NCI-H2107 treated with DMSO at 0.1 percent for 48 hours (cell line): ENCODE measurements around the gene AKAP14.
"Not testable (repeated sequence)": the region's sequence is repeated elsewhere in the genome, so short reads cannot be mapped to it uniquely, and the experiment has no call there.

ENCODE experiments used
- DNase-seq: peaks from one replicate; lab custom pipeline; 2025; ENCODE audit not compliant: unreplicated experiment; lab: John Stamatoyannopoulos, UW

The AKAP14 gene

DNA sequence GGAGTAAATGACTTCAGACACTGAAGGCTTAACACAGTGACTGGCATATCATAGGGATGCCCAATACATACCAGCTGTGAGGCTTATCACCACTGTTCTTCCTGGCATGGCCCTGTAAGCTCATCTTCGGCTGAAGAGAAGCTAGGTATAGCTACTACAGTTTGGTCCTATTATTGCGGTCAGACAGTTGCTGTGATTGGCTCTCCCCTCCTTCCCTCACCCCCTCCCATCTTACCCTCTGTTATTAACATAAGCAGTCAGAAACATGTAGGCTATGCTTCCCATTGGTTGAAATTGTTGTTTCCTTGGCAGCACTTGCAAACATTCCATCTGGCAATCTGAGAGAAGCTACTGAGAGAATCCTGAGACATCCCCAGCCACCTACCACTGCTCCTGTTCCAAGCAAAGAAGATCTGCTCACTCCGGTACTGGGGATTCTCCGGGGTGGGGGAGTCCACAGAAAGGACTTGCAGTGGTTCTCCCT, at the start of gene AKAP14:
Gene AKAP14, plus strand, starts transcription at position 51 of the 484 bp plus-strand sequence. CDS start 7,331 bp downstream, outside the sequence.
- DNase-seq: no peak

DNA sequence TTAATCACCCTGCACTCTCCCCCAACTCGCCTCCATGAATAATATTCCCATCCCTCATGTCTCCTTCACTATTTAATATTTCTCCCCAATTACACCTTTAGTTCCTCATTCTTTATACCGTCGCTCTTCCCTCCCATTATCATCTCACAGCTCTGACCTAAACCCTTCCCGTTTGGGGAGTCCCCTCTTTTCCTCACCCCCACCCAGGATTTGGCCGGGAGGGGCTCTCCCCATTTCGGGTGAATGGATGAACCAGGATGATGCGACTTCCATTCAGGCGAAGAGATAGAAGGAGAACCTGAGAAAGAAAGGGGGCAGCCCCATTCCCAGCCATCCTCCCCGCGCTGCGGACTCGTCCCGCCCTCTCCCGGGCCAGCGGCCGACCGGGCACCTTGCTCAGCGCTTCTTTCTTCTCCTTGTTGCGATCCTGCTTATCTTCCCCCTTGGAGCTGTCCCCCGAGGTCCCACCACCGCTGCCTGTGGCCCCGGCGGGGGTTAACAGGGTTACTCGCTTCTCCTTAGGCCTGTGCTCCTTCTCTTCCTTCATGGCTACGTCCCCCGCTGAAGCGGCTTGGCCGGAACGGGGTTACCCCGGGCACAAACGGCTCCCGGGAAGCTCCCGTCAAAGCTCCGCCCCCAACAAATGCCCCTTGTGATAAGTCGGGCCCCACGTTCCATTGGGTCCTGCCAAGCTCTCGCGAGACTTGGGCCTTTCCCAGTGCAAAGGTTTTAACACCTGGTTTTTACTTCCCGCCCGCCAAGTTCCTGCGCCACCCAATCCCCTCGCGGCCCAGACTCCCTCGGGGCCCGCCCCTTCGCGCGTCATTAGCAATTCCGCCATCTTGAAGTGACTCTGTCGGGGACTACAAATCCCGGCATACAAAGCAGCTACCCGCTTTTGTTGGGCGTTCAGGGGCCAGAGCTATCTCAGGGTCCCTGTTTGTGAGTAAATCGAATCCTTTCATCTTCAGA, 43.0 kb upstream of the AKAP14 start, which contains the start of gene UPF3B:
Gene UPF3B, minus strand, starts transcription at position 582 of the 972 bp plus-strand sequence. Its CDS starts 35 bp downstream, at position 547.
- peak; percentile 97 for DNase-seq

DNA sequence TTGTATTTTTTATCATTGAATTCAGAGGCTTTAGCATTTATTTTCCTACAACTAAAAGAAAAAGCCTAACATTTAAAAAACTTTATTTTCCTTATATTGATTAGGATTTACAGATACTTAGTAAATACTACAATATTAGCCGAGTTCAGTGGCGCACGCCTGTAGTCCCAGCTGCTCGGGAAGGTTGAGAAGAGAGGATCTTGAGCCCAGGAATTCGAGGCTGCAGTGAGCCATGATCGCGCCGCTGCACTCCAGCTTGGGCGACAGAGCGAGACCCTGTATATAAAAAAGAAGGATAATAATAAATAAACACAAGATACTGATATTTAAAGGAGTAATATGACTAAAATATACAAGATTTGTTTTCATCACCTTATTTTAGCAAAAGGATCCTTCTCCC, 42.2 kb upstream of the AKAP14 start:
- DNase-seq: no peak

DNA sequence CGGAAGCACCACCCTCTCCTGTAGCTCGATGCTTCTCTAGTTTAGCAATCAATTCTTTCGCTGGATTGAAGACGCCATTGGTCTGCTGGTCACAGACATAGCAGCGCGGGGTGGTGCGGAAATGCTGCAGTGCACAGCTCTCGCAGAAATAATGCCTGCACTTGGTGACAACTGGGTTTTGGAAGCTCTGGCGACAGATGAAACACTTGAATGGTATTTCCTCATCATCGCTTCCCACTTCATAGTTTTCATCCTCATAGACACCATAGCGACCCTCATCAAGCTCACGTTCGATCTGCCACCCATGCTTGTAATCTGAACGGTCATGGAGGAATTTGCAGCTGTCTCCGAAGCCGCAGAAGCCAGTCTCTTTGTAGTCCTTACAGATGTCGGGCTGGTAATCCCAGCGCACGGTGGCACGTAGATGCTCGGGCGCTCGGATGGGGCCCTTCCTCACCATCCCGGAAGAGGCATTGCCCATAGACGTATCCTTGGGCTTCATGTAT, 25.0 kb upstream of the AKAP14 start:
- no peak for DNase-seq

DNA sequence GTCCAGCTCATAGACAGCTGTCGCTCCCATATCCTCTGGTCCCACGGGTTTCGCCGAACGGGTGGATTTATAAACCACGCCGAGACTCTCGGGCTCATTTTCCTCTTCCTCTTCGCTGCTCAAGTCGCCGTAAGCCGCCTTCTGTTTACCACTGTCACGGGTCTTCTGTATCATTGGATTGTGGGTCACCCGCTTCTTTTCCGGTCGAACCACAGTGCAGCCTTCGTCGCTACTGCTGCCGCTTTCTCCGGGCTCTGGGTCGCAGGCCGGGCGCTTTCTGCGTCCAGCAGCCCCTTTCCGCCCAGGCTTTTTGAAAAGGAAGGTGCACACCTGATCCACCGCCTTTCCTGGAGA, 24.5 kb upstream of the AKAP14 start:
- no peak for DNase-seq

DNA sequence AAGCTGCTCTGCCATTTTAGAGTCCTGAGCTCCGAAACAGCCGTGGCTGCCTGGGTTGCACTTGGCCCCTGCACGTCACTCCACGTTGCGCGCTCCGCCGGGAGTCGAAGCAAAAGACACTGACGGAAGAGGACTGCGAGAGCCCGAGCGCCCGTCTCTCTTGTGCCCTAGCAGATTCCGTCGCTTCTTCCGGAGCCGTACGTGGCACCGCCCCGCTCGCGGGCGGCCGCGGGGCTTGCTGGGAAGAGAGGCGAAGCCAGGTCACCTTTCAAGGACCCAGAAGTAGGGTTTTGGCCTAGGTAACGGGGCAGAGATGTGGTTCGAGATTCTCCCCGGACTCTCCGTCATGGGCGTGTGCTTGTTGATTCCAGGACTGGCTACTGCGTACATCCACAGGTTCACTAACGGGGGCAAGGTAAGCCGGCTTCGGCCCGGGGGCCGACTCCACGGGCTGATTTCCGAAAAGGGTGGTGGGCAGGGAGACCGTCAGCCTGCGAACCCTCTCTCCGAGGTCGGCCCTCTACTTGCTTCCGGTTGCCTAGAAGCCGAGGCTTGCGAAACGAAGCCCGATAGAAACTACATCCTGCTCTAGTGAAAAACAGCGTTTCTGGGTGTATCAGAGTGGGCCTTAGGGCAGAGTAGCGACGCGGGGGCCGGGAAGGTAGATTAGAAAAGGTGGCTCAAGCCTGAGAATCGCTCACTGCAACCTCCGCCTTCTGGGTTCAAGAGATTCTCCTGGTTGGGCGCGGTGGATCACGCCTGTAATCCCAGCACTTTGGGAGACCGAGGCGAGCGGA, 23.9 kb upstream of the AKAP14 start, which contains the start of the genes NDUFA1 and RNF113A:
Gene NDUFA1, plus strand, starts transcription at position 234 of the 797 bp plus-strand sequence. Its CDS starts 80 bp downstream, at position 314.
Gene RNF113A, minus strand, starts transcription at position 135 of the 797 bp plus-strand sequence. Its CDS starts 120 bp downstream, at position 15.
- peak; percentile 89 for DNase-seq

DNA sequence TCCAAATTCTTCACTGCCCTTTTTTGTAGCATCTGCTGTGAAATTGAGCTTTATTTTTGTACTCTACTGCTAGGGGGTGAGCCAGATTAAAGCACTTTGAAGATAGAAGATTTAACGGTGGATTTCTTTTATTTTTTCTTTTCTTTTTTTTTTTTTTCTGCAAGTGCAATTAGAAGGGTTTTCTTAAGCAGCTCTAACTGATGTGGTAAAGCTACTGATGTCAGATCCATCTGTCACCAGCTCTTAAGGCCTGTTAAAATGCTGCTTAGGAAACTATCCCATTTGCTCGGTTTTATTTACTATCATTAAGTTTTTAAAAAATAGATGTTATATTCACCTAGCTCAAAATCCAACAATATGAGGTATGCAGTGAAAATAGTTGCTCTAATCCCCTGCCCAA, 17.0 kb upstream of the AKAP14 start:
- DNase-seq: no peak

DNA sequence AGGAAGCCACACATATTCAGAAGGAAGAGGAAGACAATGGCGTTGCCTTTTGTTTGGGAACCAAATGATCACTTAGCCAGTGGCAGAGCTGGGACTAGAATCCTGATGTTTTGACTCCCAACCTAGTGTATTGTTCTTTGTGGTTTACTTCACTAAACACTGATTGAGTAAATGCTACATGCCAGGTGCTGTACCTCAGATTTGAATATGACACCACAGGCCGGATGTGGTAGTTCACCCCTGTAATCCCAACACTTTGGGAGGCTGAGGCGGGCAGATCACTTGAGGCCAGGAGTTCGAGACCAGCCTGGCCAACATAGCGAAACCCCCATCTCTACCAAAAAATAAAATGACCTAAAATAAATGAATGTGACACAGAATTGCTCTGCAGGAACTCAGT, 15.6 kb upstream of the AKAP14 start:
- DNase-seq: peak; percentile 82

DNA sequence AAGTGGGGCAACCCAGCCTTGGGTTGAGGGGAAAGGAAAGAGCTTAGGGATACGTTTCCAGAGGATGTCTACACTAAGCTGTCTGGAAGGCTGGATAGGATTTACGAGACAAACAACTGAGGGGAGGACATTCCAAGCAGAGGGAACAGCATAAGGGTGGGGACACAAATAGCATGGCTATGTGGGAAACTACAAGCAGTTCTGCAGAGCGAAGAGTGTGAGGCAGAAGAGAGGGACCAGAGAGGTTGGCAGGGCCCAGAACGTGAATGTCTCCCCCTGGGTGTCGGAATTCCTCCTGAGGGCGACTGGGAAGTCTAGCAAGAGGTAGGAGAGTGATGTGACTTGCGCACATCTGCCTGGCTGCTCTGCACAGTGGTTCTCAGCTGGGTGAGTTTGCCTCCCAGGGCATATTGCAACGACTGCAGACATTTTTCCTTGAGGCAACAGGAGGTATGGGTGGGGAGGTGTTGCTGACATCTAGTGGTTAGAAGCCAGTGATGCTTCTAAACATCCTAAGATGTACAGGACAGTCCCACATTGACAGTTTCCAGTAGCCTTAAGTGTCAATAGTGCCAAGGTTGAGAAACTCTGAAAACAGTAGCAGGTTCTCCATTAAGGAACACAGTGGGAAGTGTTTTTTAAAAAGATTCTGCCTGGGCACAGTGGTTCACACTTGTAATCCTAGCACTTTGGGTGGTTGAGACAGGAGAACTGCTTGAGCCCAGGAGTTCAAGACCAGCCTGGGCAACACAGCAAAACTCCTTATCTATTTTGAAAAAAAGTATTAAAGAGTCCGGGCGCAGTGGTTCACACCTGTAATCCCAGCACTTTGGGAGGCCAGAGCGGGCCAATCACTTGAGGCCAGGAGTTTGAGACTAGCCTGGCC, 14.9 kb upstream of the AKAP14 start:
- DNase-seq: peak; percentile 32

DNA sequence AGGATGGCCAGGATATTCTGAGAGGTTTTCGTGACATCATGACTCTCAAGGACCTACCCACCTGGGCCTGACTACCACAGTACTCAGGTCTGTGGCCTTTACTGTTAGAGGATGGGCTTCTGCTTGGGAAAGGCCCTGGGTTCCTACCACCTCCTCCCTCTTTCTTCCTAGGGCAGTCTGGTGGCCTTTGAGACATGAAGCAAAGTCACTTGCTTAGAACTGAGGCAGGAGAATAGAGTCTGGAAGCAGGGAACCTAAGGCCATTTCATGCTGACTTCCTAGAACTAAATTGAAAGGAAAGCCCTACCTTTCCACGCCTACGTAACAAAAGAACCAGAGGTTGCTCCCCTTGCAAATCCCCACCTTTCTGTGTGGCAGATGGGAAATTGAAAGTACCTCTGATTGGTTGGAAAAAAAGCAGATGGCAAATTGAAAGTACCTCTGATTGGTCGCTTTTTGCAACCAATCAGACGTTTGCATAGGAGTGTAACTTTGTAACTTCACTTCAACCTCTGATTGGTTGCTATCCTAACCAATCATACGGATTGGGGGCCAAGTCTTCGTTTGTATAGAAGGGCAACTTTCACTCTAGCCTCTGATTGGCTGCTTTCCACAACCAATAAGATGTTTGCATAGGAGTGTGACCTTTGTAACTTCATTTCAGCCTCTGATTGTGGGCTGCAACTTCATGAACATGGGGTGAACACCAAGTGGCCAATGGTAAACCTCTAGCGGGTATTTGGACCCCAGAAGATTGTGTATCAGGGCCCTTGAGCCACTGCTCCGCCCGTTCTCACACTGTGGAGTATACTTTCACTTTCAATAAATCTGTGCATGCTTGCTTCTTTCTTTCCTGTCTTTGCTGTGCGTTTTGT, 9.9 kb upstream of the AKAP14 start:
- DNase-seq: no peak

DNA sequence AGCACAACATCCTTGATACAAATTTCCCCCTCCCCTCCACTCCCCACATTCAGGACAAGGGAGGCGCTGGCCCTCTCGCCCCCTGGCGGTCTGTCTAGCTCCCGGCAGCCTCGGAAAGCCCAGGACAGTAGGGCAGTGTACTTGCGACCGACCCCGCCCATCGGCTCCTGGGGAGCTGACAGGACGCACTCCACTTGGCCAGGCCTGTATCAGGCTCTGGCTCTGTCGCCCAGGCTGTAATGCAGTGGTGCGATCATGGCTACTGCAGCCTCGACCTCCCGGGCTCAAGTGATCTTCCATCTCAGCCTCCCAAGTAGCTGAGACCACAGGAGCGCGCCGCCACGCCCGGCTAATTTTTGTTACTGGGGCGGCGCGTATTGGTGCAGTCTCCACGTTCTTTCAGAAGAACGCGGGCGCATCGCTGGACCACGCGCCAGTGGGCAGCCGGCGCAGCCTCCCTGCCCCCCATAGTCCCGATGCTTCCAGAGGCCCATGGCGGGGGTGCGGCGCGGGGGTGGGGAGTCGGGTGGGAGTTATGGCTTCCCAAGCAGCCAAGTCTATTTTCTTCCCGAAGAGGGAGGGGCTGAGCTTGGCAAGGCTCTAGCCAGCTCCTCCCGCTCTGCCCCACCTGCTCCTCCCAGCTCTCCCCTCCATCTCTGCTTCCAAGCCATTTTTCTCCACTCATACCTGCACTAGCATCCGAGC, 7.8 kb upstream of the AKAP14 start:
- no peak for DNase-seq

DNA sequence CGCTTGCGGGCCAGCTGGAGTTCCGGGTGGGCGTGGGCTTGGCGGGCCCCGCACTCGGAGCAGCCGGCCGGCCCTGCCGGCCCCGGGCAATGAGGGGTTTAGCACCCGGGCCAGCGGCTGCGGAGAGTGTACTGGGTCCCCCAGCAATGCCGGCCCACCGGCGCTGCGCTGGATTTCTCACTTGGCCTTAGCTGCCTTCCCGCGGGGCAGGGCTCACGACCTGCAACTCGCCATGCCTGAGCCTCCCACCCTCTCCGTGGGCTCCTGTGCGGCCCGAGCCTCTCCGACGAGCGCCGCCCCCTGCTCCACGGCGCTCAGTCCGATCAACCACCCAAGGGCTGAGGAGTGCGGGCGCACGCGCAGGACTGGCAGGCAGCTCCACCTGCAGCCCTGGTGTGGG, 5.1 kb upstream of the AKAP14 start:
- DNase-seq: not testable (repeated sequence)

DNA sequence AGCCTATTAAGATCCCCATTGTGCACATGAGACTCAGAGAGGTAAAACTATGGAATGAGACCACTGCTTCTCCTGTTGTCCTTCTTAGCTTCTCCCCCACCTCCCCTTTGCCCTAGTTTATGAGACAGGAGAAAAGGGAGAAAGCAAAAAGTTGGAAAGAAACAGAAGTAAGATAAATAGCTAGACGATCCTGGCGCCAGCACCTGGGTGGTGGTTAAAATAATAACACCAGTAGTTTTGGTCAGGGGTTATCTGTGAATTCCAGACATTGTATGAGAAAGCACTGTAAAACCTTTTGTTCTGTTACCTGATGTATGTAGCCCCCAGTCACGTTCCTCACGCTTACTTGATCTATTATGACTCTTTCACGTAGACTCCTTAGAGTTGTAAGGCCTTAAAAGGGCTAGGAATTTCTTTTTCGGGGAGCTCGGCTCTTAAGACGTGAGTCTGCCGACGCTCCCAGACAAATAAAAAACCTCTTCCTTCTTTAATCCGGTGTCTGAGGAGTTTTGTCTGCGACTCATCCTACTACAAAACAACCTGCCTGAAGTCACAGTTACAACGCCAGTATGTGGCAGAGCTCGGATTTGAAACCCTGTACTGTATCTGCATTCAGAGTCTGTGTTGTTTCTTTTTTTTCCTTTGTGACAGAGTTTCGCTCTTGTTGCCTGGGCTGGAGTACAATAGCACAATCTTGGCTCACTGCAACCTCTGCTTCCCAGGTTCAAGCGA, 3.6 kb upstream of the AKAP14 start:
- not testable (repeated sequence) for DNase-seq

DNA sequence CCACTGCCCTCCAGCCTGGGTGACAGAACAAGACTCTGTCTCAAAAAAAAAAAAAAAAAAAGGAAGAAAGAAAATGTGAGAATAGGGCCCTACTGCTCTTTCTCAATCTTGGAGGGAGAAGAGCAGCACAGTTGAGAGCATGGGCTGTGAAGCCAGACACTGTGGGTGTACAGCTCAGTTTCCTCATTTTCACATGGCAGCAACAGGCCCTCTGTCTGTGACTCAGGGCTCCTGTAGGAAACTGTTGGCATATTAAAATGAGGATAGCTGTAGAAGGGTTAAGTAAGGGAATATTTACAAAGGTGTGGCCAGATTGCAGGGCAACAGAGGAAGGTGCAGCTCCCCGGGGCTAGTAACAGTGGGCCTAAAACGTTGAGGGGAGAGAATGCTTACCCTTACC, 3.4 kb downstream of the AKAP14 start:
- no peak for DNase-seq

DNA sequence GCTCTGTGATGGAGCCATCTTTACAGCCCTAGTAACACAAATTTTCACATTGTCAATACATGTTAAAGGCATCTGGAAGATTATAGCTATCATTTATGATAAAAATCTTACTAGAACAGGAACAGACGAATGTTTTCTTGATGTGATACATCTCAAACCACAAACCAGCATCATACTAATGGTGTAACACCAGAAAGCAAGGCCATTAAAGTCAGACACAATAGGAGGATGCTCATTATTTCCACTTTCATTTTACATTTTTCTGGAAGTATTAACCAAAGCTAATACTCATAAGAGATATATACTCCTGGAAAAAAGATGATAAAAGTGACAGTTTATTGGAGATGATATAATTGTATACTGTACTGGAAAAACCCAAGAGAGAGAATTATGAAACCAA, 5.3 kb downstream of the AKAP14 start:
- no peak for DNase-seq

DNA sequence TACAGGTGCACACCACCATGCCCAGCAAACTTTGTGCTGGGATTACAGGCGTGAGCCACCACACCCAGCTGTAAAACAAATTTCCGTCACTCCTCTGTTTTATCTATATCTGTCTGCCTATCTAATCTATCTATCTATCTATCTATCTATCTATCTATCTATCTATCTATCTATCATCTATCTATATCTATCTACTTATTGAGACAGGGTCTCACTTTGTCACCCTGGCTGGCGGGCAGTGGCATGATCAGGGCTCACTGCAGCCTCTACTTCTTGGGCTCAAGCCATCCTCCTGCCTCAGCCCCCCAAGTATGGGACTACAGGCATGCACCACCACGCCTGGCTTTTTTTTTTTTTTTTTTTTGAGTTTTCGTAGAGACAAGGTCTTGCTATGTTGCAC, 20.6 kb downstream of the AKAP14 start:
- DNase-seq: no peak

DNA sequence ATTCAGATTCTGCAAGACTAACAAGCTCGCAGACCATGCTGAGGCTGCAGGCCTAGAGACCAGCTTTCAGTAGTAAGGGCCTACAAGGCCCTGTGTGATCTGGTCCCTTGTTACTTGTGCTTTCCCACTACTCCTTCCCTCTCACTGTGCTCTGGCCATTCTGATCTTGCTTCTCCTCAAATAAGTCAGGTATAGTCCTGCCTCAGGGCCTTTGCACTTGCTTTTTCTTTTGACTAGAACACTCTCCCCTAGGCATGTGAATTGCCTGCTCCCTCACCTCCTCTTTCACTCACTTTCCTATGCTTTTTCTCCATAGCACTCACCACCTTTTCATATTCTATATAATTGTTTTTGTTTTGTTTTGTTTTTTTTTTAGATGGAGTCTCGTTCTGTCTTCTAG, 22.2 kb downstream of the AKAP14 start:
- no peak for DNase-seq
